ENCODE data around the gene PIGZ. TPM values are rescaled to one million over a fixed set of nuclear protein-coding genes. Genes with fewer than 3 reads are reported as not detected.

Gene PIGZ
- 0.96 TPM for polyA plus RNA-seq (2013, experiment 1 of 2; ENCODE audit: insufficient read length)
- 1.1 TPM for polyA plus RNA-seq (2013, experiment 2 of 2; ENCODE audit: insufficient read length)

DNA sequence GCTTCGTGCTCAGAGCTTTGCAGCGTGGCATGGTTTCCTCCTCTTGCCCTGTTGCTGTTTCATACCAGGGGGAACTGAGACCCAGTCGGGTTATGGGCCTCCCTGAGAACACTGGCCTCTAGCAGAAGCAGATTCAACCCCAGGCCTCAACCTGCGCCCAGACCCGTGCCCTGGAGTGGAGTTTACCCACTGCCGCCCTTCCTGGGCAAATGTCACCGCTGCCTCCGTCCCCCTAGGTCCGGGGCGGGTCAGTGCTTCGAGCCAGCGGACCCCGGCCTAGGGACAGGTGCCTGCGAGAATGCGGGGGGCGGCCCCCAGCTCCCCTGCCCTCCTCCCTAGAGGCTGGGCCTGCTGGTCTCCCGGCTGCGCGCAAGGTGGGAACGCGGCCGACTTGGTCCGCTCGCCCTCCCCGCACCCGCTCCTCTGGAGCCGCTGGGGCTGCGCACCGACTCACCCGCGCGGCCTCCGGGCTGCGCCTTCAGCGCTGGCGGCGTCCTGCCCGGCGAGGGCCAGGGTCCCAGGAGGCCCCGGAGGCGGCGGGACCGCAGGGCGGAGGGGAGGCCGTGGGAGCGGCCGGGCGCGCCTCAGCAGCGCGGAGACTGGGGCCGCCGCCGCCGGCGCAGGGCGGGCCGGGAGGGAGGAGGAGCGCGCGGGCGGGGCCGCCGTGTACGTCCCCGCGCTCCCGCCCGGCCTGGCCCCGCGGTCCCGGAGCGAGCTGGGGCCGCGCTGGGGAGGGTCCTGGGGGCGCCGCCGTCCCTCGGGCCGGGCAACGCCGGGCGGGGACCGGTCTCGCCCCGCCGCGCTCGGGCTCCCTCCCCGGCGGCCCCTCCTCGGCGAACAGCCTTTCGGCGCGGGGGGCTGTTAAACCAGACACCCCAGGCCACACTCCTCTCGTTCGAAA, at the start of gene PIGZ:
Gene PIGZ, minus strand, starts transcription at position 601 of the 901 bp plus-strand sequence. CDS start 16,802 bp downstream, outside the sequence.
- DNase-seq: peak; percentile 29

DNA sequence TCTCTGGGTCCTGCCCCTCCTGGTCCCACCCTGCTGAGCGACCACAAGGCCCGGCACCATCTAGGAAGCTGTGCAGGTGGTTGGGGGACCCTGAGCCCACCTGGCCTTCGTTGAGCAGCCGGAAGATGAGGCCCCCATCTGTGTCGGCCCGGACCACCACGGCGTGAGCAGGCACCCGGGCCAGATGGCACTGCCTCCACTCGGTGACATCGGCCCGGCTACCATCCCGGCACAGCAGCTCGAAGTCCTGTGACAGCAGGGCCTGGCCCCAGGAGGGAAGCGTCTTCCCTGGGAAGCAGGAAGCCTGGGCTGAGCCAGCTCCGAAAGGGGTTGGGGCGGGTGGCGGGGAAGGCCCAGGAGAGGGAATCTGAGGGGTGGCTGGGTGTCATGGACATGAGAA, 48.4 kb upstream of the PIGZ start:
- DNase-seq: no peak

DNA sequence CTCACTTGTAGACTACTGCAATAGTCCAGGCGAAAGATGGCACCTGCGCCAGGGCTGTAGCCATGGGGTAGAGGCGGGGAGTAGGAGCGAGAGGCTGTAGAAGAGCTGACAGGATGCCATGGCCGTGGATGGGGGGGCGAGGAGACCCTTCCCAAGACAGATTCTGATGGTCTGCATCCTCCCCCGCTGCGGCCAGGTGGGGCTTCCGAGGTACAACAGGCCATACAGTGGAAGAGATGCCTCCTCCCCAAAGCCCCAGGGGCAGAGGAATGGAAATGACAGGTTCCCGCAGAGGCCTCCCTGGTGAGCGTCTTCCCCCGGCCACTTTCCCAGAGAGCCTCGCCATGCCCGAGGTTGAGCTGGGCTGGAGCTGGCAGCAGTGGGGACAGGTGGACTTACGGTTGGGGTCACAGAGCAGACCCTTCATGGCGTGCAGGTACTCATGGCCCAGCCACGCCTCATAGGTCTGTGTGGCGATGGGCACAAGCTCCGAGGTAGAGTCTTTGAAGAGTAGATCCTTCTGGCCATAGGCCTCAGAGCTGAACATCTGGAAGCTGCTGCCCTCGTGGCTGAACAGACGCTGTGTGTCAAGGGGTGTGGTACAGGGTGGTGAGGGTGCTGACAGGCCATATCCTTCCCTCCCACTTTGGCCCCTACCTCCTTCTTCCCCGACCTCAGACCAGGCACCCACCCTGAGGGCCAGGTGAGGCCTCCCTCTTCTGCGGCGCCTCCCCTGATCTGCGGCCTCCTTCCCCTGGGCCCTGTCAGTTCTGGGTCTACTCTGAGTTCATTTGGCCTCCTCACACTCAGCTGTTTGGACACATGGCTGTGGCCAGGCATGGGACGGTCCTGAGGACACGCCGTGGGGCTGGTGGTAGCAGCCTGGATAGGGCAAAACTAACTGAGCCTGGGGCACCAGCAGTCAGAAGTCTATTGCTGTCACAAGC, 47.4 kb upstream of the PIGZ start:
- DNase-seq: no peak

GRCh38 chr3:197014942-197015575, 46.4 kb upstream of the PIGZ start:
- no peak for DNase-seq

DNA sequence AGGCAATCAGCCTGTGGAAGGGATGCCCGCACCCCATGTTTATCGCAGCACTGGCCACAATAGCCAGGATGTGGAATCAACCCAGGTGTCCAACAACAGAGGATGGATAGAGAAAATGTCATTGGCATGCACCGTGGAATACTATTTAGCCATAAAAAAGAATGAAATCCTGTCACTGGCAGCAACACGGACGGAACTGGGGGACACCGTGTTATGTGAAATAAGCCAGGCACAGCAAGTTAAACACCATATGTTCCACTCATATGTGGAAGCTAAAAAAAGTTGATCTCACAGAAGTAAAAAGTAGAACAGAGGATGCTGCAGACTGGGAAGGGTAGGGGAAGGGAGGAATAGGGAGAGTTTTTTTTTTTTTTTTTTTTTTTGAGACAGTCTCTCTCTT, 45.4 kb upstream of the PIGZ start:
- no peak for DNase-seq

DNA sequence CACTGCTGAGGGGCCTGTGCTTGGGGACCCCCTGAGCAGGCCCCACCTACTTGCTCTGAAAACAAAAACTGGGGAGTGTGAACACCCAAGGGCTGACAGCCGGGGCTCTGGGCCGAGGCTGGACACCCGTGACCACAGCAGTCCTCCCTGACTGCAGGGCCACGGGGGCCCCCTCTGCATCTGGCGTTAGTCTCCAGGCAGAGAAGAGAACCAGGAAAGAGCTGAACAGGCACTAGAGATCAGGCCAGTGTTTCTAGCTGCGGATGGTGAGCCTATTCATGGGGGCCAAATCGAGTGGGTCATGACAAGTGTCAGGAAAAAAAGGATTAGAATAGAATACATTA, 43.9 kb upstream of the PIGZ start:
- DNase-seq: no peak

DNA sequence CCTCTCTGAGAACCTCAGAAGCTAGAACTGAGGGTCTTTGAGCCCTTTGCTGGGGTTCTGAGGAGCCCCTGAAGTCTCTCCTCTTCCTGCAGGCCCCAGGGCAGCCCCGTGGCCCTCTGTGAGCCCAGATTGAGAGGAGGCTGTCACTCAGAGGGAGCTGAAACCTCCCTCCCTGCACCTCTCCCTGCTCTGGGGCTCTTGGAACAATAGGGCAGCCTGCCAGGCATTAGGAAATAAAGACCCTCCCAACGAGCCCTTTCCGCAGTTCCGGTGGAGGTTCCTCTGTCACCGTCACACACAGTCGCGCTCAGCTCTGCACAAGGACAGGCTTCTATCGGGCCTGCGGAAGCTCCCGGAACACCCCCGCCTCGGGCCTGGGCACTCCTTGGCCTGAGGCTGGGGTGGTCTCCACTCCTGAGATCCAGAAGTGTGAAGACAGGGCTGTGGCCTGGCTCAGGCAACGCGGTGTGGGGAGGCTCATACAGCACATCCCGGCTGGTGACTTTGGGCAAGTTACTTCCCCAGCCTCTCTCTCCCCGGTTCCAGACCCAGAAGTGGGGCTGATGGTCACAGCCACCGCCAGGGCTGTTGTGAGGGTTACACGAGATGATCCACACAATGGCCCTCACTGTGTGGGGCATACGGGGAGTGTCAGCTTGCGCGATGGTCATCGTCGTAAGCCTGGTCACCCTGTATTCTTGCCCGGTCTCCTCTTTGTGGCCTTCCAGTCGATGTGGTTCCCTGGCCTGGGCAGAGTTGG, 43.3 kb upstream of the PIGZ start:
- no peak for DNase-seq

DNA sequence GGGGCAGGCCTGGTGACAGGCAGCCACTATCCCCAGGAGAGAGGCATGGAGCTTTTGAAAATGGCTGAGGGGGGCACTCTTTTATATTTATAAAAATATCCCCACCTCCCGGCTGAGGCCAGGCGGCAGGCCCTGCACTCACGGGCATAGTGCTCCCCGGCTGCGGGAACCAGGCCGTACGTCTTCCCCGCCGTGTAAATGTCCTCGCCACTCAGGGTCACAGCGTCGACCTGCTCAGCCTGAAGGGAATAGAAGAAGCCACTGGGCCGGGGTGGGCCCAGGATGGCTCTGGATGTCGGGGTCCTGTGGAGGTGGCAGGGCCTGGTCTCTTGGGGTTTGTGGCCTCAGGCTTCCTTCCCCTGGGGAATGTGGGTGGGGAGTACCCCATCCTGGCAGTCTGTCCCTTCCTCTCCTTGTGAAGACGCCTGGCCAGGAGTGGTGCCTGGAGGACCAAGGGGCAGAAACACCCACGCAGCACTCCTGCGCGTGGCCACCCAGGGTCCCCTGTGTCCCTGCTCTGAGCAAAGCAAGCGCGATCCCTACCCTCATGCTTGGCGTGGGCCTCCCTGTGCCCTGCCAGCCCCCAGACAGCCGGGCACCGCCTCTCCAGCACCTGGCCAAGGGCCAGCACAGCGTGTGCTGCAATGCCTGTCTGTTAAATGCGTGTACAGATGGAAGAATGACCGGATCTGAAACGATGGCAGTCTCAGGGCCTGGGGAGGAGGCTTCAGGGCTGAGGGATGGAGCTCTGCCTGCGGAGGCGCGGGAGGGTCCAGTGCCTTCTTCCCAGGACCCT, 42.1 kb upstream of the PIGZ start:
- no peak for DNase-seq

DNA sequence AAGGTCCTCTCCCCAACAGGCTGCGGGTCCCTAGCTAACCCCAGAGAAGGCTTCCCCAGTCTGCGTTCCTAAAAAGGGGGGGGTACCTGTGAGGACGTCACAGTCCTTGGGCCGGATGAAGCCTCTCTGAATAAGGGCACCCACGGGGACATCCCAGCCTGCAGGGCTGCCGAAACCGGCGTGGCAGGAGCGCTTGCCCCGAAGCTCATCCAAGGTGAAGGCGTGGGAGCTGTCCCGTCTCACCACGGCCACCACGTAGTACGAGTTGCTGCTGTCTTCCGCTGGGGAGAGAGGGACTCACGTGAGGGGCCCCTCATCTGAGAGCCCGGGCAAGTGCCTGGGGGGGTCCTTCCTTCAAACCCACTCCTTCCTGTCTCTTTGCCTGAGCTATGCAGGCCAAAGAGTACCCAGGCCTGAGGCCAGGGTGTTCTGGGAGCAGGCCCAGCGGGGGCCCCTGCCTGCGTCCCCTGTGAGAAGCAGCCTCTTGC, 40.9 kb upstream of the PIGZ start:
- no peak for DNase-seq

DNA sequence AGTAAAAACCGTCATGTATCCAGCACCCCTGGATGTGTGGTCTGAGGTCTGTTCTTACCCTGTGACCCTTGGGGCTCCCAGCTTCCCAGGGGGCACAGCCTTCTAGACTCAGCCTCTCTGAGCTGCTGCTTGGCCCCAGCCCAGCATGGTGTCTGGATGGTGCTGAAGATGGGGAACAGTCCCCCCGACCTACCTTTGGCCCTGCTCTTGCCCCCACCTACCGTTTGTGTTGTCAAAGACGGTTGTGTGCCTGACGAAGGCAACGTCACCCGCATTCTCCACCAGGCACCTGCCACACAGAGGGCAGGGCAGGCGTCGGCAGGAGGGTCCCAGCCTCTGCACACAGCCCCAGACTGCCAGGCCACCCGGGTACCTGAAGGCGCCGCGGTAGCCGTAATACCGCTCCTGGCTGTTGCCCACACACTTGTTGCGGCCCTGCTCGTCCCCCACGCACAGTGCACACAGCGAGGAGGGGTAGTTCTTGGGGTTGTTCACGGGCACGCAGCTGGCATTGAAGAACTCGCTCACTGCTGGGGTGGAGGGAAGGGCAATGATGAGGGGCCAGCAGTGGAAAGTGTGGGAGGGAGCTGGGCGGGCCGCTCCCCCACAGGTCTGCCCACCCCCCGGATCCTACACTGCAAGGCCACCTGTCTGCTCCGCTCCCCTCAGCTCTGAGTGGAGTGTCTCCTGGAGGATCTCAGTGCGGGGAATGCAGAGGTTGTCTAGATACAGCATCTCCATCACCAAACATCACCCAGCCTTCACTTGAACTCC, 40.0 kb upstream of the PIGZ start:
- no peak for DNase-seq

GRCh38 chr3:197007953-197008352, 39.3 kb upstream of the PIGZ start:
- DNase-seq: no peak

GRCh38 chr3:197007296-197007940, 38.8 kb upstream of the PIGZ start:
- DNase-seq: no peak

DNA sequence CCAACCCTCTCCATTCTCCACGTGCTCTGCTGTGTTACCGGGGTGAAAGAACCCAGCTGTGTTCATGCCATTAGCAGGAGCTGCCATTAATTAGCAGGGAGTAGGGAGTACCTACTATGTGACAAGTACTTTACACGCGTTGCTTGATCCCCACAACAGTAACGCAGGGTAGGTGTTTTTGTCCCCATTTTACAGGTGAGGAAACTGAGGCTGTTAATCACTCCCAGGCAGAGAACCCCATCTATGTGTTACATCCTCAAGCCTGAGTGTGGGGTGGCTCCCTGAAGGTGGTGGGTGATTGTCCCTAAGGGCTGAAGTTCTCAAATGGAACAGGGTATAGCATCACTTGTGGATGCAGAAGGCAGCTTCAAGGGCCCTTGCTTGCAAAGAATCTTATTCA, 38.2 kb upstream of the PIGZ start:
- DNase-seq: no peak

GRCh38 chr3:197006446-197006845, 37.8 kb upstream of the PIGZ start:
- no peak for DNase-seq

- DNase-seq: peak; percentile 22
Measured at GRCh38 chr3:197003461-197004385, 35.1 kb upstream of the PIGZ start.

GRCh38 chr3:197002701-197003454, 34.2 kb upstream of the PIGZ start:
- DNase-seq: peak; percentile 76

DNA sequence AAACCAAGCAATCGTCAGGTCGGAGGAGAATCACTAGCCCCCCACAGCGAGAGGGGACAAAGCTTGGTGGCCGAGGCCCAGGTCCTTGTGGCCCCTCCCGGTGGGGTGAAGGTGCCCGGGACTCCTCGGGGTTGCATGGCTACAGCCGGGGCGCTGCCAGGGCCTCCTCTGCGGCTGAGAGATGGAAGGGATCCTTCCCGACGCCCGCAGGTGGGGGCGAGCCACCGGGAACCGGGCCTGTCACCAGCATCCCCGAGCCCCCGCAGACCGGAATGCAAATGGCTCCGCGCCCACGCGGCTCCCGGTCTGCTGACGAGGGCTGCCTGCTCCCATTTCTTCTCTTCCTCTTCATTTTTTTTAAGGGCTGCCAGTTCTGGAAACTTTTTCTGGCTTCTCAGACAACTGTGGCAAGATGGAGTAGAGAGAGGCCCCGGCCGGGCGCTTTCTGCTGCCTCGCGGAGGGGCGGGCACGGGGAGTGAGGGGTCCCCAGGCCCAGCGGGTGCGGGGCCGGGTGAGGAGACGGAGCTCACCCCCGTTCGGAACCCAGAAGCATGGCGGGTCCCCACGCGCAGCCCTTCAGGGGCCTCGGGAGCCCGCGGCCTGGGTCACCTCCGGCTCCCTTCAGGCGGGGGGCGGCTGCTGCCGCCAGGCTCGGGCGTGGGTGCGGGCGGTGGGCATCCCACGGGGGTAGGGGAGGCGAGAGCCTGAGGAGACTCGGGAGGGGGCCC, 33.5 kb upstream of the PIGZ start:
- no peak for DNase-seq
